Stimulated activated CD8-positive, alpha-beta memory T cell treated with anti-CD3 and anti-CD28 coated beads, Interleukin-4, amount 100 ng/mL, for 4 hours (primary cell): Measurements from ENCODE around the gene TP53I13.

Experiments
- DNase-seq, 2 donors: peaks; one replicate each; pipeline ENCODE4 v3.0.0-alpha.2; 2020; ENCODE audit warnings: low read depth in 2 of 2, low spot score in 1 of 2

TP53I13 gene

GRCh38 chr17:29566473-29567303, 1.8 kb upstream of the TP53I13 start, which contains the start of gene ABHD15:
ABHD15 (minus strand) TSS chr17:29567037; CDS start chr17:29566966, 71 bp downstream.
- no peak for DNase-seq

GRCh38 chr17:29567304-29567553, 1.3 kb upstream of the TP53I13 start:
- no peak for DNase-seq

DNA sequence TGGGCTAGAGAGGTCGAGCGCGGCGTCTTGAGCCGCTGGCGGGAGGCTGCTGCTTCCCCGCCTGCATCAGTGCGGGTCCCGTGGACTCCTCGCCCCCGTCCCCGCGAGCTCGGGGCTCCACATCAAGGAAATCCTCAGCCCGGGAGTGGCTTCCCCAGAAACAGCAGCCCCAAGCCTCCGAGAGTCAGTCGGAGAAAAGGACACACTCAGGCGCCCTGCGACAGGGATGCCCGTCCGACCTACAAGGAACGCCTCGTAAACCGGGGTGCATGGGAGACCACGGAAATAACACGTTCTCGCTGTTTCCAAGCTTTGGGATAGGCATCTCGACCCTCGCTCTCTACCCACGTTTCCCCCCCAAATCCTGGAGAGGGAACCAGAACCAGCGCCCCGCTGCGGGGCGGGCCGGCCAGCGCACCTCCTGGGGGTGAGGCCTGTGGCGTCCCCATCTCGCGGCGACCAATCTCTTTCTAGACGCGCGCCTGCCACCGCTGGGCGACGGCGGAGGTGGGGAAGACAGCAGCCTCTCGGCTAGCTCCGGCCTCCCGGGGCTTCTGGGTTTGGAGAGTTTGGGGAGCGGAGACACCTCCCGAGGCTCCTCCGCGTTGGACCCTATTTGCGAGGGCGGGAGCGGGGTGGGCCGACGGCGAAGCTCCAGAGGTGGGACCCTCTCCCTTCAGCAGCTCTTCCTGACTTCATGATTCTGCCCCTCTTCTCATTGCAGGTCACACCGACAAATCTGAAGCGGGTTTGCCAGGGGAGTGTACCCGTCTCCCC, 759 bp upstream of the TP53I13 start:
- DNase-seq: peak; percentile 40 to 55

- no peak for DNase-seq
These were observed 897 bp downstream of the TP53I13 start for GRCh38 chr17:29569245-29569950.

DNA sequence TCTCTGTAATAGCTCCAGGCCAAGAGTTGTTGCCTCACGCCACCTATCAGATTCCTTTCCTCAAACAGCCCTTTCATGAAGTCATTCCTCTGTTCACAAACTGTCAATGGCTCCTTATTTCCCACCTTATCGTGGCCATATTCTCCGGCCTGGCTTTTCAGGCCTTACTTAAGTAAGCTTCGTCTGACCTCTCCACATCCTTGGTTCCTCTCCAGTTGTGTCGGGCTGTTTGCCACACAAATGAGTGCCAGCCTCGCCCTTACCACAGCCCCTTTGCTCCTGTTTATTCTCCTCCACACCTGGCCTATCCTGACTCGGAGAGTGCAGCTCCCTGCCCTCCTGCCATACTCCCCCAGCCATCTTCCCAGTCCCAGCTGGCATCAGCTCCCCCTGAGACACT, 2.0 kb downstream of the TP53I13 start:
- no peak for DNase-seq

DNA sequence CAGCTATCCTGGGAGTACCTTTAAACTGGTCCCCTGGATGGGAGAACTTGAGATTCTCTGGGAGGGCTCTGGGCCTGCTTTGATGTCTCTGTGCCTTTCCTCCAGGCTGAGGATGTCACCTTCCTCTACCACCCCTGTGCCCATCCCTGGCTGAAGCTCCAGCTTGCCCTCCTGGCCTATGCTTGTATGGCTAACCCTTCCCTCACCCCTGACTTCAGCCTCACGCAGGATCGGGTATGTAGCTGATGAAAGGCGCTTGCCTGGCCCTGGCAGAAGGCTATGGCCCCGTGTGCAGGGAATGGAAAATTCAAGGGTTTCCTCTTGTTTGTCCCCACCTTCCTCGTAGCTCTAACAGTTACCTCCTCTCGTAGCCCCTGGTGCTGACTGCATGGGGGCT, 3.0 kb downstream of the TP53I13 start:
- no peak for DNase-seq

DNA sequence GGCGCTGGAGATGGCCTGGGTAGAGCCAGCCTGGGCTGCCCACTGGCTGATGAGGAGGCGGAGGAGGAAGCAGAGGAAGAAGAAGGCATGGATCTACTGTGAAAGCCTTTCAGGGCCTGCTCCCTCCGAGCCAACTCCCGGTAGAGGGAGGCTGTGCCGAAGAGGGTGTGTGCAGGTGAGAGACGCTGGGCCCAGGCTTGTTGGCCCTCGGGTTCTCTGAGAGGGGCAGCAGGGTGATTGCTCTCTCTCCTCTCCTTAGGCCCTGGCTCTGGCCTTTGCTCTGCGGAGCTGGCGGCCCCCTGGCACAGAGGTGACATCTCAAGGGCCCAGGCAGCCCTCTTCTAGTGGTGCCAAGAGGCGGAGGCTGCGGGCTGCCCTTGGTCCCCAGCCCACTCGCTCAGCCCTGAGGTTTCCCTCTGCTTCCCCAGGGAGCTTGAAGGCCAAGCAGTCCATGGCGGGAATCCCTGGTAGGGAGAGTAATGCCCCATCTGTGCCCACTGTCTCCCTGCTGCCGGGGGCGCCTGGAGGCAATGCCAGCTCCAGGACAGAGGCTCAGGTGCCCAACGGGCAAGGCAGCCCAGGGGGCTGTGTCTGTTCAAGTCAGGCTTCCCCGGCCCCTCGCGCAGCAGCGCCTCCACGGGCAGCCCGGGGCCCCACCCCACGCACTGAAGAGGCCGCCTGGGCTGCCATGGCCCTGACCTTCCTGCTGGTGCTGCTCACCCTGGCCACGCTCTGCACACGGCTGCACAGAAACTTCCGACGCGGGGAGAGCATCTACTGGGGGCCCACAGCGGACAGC, 3.6 kb downstream of the TP53I13 start:
- DNase-seq: no peak

DNA sequence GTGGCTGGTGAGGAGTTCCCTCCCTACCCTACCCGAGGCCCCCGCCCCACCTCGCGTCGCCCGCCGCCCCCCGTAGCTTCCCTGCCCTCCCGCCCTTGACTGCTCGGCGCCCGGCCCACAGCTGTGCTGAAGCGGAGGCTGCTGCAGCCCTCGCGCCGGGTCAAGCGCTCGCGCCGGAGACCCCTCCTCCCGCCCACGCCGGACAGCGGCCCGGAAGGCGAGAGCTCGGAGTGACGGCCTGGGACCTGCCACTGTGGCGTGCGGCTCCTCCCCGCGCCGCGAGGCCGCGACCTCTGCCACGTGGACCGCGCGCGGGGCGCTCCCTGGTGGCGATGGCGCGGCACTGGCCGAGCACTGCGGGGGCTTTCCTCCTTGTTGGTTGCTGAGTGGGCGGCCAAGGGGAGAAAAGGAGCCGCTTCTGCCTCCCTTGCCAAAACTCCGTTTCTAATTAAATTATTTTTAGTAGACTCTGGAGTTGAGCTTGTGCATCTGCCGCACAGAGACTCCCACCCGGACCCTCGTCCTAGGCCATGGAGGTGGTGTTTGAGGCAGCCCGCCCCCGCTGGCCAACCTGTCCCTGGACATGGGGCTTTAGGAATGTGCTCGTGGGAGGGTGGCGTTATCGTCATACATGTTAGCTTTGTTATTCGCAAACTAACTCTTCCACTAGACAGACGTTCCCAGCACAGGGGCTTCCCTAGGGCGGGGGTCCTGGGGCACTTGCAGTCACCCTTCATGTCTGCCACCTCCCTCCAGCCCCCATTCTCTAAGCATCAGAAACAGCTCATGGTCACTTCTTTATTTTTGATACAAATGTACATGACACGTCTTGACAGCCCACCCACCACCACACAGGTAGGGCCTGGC, 4.4 kb downstream of the TP53I13 start:
- peak in 1 of 2 donors; percentile 49 for DNase-seq

DNA sequence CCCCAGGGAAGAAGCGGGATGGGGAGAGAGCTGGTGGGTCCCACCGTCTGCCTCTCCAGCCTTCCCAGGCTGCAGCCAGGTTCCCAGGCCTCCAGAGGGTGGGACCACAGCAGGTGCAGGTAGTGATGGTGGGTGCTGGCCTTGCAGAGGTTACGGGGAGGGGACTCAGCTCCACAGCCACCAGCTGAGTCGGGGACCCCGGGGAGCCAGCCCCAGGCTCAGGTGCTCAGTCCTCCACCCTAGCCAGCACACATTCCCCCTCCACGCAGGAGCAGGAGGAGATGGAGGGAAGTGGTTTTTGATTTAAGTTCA, 5.0 kb downstream of the TP53I13 start:
- DNase-seq: no peak

- DNase-seq: no peak
These were observed 5.6 kb downstream of the TP53I13 start for GRCh38 chr17:29573871-29574731.

GRCh38 chr17:29574732-29575510, 6.4 kb downstream of the TP53I13 start:
- DNase-seq: no peak

DNA sequence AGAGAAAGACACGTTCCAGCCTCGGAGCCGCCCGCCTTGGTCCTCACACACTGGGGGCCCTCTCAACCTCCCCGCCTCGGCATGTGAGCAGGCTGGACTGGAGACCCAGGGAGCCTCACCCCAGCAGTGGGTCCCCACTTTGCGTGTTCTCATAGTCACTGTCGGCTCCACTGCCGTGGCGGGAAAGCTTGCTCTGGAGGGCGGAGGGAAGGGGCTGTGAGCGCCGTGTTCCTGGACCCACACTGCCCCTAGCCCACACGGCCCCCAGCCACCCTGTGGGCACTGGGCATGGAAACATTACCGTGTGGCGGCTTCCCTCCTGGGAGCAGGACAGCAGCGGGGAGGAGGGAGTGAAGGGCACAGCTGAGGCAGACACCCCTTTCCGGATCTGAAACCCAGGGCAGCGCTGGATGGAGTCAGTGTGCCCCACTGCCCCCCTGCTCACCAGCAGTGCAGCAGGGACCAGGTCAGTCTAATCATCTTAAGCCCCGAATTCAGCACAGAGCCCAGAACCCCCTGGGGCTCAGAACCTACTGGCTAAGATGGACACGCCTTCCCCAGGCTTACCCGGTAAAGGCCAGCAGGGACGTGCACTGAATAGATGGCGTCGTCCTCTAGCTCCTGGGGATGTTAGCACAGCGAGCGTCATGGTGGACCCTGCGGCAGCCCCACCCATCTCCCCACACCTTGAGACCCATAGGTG, 7.2 kb downstream of the TP53I13 start:
- DNase-seq: no peak

DNA sequence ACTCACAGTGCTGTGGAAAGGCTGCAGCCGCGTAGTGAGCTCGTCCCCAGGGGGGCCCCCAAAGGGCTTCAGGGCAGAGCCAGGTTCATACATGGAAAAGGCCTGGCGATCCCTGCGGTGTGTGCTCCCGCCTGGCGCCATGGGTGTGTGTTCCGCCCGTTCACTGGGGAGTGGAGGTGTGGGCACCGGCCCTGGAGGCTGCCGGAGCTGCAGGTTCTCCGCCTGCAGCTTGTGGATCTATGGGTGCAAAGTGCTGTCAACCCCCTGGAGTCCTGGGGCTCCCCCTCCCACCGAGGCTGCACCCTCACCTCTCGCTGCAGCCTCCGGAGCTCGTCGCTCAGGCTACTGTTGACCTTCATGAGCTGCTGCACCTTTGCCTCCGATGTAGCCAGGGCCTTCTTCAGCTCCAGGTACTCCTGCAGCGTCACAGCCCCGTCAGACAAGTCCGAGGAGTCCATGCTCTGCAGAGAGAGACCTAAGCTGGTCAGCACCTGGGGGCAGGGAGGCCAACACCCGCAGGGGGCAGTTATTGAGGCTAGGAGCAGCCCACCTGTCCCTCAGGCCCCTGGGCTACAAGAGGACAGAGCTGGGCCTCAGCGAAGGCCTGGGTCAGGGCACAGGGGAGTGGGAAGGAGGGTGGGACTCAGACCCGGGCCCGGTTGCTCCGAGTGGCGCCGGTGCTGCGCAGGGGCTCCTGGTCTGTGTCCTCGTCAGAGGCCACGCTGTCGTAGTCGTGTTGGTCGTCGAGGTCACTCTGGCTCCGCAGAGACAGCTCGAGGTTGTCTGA, 7.9 kb downstream of the TP53I13 start:
- no peak for DNase-seq

GRCh38 chr17:29577001-29577370, 8.5 kb downstream of the TP53I13 start:
- DNase-seq: no peak

GRCh38 chr17:29577385-29578211, 9.1 kb downstream of the TP53I13 start:
- DNase-seq: no peak
